WTC11 (cell line): ENCODE data around the gene MADCAM1. TPM values are rescaled to one million over a fixed set of nuclear protein-coding genes. Genes with fewer than 3 reads are reported as not detected.

Source experiments
- ATAC-seq: fragments of 200-7000 bp; cut with Tn5 transposase; 2 replicates; pipeline ENCODE4 v1.10.0; 2021; ENCODE audit warnings: mild to moderate bottlenecking, moderate library complexity
- CTCF ChIA-PET: fragments of 300-600 bp; sonication (Branson Sonifier 250); formaldehyde crosslinking; loops from one replicate; lab custom pipeline; 2021; ENCODE audit warnings: antibody characterized with exemption; lab: Charles Lee
- POLR2A ChIA-PET: fragments of 350-600 bp; sonication (Branson Sonifier 250); formaldehyde crosslinking; loops from one replicate; lab custom pipeline; 2021; ENCODE audit warnings: antibody characterized with exemption; lab: Charles Lee
- DNase-seq: peaks from one replicate; pipeline ENCODE4 v3.0.0; 2021; ENCODE audit warnings: low spot score
- H3K27ac Mint-ChIP-seq: 2 replicates; pipeline ENCODE4 v1.8.0; 2021; ENCODE audit warnings: mixed read lengths
- H3K27me3 Mint-ChIP-seq: 2 replicates; pipeline ENCODE4 v1.8.0; 2021; ENCODE audit warnings: low read depth, mild to moderate bottlenecking, moderate library complexity, mixed read lengths
- H3K36me3 Mint-ChIP-seq: 2 replicates; pipeline ENCODE4 v1.8.0; 2021; ENCODE audit warnings: mixed read lengths
- H3K4me1 Mint-ChIP-seq: 2 replicates; pipeline ENCODE4 v1.8.0; 2022; ENCODE audit warnings: mixed read lengths
- H3K4me3 Mint-ChIP-seq: 2 replicates; pipeline ENCODE4 v1.8.0; 2021; ENCODE audit warnings: mild to moderate bottlenecking, moderate library complexity, mixed read lengths
- H3K9me3 Mint-ChIP-seq: 2 replicates; pipeline ENCODE4 v1.8.0; 2021; ENCODE audit warnings: mixed read lengths
- CREM ChIP-seq: sonication (generic); formaldehyde crosslinking; IDR thresholded peaks from 2 replicates; pipeline ENCODE4 v1.8.1; 2022; ENCODE audit warnings: mild to moderate bottlenecking, missing genetic modification reagents, moderate library complexity
- ELF4 ChIP-seq: sonication (generic); formaldehyde crosslinking; IDR thresholded peaks from 2 replicates; pipeline ENCODE4 v1.8.1; 2022; ENCODE audit warnings: low read depth, mild to moderate bottlenecking, moderate library complexity, missing genetic modification reagents
- GABPB1 ChIP-seq: sonication (generic); formaldehyde crosslinking; IDR thresholded peaks from 2 replicates; pipeline ENCODE4 v1.8.1; 2023; ENCODE audit warnings: mild to moderate bottlenecking, missing genetic modification reagents
- MXD4 ChIP-seq: fragments of 250-450 bp; sonication (Bioruptor Pico); IDR thresholded peaks from 2 replicates; pipeline ENCODE4 v1.8.0; 2021; ENCODE audit warnings: mild to moderate bottlenecking, moderate library complexity, borderline replicate concordance
- NFATC4 ChIP-seq: fragments of 250-450 bp; sonication (Bioruptor Pico); IDR thresholded peaks from 2 replicates; pipeline ENCODE4 v1.9.0; 2021; ENCODE audit warnings: mild to moderate bottlenecking
- RELA ChIP-seq: sonication (generic); formaldehyde crosslinking; IDR thresholded peaks from 2 replicates; pipeline ENCODE4 v1.8.1; 2022; ENCODE audit warnings: missing genetic modification reagents, mild to moderate bottlenecking, borderline replicate concordance
- TCF7 ChIP-seq: sonication (generic); formaldehyde crosslinking; IDR thresholded peaks from 2 replicates; pipeline ENCODE4 v1.8.0; 2022; ENCODE audit warnings: mild to moderate bottlenecking, low read depth, missing genetic modification reagents, moderate library complexity
- ZNF671 ChIP-seq: fragments of 250-450 bp; sonication (Bioruptor Pico); IDR thresholded peaks from 2 replicates; pipeline ENCODE4 v1.8.0; 2021; ENCODE audit warnings: mild to moderate bottlenecking
- total RNA-seq: library from RNA; stranded (reverse); gene quantifications from 3 replicates; pipeline ENCODE4 v1.2.3, GENCODE V29; 2021
- TF ChIP-seq, protein P1 (sequence below): fragments of 250-450 bp; sonication (Bioruptor Pico); conservative IDR thresholded peaks from 2 replicates; pipeline ENCODE4 v1.9.0; 2021; ENCODE audit warnings: mild to moderate bottlenecking
- TF ChIP-seq, protein P2 (sequence below): sonication (generic); formaldehyde crosslinking; IDR thresholded peaks from 2 replicates; pipeline ENCODE4 v1.8.0; 2022; ENCODE audit warnings: mild to moderate bottlenecking, missing genetic modification reagents
- TF ChIP-seq, protein P3 (sequence below): sonication (generic); formaldehyde crosslinking; IDR thresholded peaks from 2 replicates; pipeline ENCODE4 v1.8.1; 2023; ENCODE audit warnings: mild to moderate bottlenecking, missing genetic modification reagents
- TF ChIP-seq, protein P4 (sequence below): fragments of 250-450 bp; sonication (Bioruptor Pico); IDR thresholded peaks from 2 replicates; pipeline ENCODE4 v2.1.2; 2022; ENCODE audit warnings: mild to moderate bottlenecking, moderate library complexity
- TF ChIP-seq, protein P5 (sequence below): sonication (generic); formaldehyde crosslinking; IDR thresholded peaks from 2 replicates; pipeline ENCODE4 v1.8.1; 2023; ENCODE audit warnings: mild to moderate bottlenecking, missing genetic modification reagents
- TF ChIP-seq, protein P6 (sequence below): sonication (generic); formaldehyde crosslinking; IDR thresholded peaks from 2 replicates; pipeline ENCODE4 v1.8.0; 2022; ENCODE audit warnings: missing genetic modification reagents
- TF ChIP-seq, protein P7 (sequence below): sonication (generic); formaldehyde crosslinking; IDR thresholded peaks from 2 replicates; pipeline ENCODE4 v1.8.1; 2022; ENCODE audit warnings: mild to moderate bottlenecking, moderate library complexity, missing genetic modification reagents

The MADCAM1 gene
- total RNA-seq, 1 experiment from 2014 or later, result 4.7 TPM

DNA sequence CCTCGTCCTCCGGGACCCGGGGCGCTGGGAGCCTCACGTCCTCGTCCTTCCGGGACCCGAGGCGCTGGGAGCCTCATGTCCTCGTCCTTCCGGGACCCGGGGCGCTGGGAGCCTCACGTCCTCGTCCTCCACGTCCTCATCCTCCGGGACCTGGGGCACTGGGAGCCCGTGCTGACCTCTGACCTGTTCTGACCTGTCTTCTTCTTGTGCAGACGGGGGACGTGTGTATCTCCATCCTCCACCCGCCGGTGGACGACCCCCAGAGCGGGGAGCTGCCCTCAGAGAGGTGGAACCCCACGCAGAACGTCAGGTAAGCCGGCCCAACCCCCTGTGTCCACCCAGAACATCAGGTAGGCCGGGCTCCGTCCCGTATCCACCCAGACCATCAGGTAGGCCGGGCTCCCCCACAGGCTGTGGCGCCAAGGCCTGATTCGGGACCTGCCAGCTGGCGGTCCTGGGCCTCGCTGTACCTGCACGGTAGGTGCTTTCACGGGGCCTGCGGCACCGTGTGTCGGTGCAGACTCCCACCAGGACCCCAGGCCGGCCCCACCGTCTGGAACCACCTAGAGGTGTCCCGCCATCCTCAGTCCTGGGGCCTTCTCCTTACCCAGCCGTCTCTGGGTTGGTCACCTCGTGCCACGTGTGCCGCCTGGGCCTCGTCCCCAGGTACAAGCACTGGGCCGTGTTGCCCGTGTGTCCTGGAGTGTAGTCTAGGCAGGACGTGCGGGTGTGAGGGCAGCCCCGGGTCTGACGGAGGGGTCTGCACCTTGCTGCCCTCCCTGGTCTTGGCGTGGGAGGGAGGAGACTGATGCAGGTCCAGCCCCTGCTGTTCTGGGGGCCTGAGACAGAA lies 40.0 kb downstream of the MADCAM1 start:
- Mint-ChIP-seq H3K4me1 (peaks cover 8% of the 10 kb centered on the region), H3K9me3 (no peaks in the 10 kb centered on the region), H3K4me3 (no peak overlapping the region), H3K27ac (no peak overlapping the region), H3K36me3 (peaks cover 11% of the 10 kb centered on the region), H3K27me3 (no peaks in the 10 kb centered on the region)
- DNase-seq (no peak), ATAC-seq (no peak)
- ChIA-PET CTCF (no interaction called here), POLR2A (no interaction called here)
- TF ChIP-seq, protein P1, sequence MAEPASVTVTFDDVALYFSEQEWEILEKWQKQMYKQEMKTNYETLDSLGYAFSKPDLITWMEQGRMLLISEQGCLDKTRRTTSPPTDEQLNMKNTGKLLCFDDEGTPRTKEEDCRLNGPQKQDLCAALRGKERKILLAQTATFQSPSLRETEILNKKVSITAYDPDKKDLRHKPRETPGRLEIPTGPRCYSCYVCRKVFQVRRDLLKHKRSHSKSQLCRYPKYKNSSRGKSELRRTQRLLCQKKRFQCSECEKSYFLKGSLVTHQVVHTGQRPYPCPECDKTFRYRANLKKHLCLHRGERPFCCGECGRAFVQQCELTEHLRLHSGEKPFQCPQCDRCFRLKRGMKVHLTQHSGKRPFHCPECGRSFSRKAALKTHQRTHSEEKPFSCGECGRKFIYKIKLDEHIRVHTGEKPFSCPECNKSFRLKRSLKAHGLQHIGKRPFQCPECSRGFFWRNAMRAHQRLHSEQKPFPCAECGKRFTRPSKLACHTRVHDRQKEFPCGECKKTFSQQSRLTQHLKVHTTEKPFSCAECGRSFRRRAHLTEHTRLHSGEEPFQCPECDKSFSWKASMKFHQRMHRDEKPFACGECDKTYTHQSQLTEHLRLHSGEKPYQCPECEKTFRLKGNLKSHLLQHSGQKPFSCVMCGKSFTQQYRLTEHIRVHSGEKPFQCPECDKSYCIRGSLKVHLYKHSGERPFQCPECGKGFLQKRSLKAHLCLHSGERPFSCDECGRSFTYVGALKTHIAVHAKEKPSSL (CRISPR knock-in tag), result no peak
- TF ChIP-seq MXD4 (CRISPR knock-in tag), result no peak
- TF ChIP-seq RELA (CRISPR knock-in tag), result no peak
- TF ChIP-seq NFATC4 (CRISPR knock-in tag), result no peak
- TF ChIP-seq, protein P2, sequence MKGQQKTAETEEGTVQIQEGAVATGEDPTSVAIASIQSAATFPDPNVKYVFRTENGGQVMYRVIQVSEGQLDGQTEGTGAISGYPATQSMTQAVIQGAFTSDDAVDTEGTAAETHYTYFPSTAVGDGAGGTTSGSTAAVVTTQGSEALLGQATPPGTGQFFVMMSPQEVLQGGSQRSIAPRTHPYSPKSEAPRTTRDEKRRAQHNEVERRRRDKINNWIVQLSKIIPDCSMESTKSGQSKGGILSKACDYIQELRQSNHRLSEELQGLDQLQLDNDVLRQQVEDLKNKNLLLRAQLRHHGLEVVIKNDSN (CRISPR knock-in tag), result no peak
- TF ChIP-seq, protein P3, sequence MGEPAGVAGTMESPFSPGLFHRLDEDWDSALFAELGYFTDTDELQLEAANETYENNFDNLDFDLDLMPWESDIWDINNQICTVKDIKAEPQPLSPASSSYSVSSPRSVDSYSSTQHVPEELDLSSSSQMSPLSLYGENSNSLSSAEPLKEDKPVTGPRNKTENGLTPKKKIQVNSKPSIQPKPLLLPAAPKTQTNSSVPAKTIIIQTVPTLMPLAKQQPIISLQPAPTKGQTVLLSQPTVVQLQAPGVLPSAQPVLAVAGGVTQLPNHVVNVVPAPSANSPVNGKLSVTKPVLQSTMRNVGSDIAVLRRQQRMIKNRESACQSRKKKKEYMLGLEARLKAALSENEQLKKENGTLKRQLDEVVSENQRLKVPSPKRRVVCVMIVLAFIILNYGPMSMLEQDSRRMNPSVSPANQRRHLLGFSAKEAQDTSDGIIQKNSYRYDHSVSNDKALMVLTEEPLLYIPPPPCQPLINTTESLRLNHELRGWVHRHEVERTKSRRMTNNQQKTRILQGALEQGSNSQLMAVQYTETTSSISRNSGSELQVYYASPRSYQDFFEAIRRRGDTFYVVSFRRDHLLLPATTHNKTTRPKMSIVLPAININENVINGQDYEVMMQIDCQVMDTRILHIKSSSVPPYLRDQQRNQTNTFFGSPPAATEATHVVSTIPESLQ (CRISPR knock-in tag), result no peak
- TF ChIP-seq, protein P4, sequence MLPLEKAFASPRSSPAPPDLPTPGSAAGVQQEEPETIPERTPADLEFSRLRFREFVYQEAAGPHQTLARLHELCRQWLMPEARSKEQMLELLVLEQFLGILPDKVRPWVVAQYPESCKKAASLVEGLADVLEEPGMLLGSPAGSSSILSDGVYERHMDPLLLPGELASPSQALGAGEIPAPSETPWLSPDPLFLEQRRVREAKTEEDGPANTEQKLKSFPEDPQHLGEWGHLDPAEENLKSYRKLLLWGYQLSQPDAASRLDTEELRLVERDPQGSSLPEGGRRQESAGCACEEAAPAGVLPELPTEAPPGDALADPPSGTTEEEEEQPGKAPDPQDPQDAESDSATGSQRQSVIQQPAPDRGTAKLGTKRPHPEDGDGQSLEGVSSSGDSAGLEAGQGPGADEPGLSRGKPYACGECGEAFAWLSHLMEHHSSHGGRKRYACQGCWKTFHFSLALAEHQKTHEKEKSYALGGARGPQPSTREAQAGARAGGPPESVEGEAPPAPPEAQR (CRISPR knock-in tag), result no peak
- TF ChIP-seq, protein P5, sequence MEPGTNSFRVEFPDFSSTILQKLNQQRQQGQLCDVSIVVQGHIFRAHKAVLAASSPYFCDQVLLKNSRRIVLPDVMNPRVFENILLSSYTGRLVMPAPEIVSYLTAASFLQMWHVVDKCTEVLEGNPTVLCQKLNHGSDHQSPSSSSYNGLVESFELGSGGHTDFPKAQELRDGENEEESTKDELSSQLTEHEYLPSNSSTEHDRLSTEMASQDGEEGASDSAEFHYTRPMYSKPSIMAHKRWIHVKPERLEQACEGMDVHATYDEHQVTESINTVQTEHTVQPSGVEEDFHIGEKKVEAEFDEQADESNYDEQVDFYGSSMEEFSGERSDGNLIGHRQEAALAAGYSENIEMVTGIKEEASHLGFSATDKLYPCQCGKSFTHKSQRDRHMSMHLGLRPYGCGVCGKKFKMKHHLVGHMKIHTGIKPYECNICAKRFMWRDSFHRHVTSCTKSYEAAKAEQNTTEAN (CRISPR knock-in tag), result no peak
- TF ChIP-seq, protein P6, sequence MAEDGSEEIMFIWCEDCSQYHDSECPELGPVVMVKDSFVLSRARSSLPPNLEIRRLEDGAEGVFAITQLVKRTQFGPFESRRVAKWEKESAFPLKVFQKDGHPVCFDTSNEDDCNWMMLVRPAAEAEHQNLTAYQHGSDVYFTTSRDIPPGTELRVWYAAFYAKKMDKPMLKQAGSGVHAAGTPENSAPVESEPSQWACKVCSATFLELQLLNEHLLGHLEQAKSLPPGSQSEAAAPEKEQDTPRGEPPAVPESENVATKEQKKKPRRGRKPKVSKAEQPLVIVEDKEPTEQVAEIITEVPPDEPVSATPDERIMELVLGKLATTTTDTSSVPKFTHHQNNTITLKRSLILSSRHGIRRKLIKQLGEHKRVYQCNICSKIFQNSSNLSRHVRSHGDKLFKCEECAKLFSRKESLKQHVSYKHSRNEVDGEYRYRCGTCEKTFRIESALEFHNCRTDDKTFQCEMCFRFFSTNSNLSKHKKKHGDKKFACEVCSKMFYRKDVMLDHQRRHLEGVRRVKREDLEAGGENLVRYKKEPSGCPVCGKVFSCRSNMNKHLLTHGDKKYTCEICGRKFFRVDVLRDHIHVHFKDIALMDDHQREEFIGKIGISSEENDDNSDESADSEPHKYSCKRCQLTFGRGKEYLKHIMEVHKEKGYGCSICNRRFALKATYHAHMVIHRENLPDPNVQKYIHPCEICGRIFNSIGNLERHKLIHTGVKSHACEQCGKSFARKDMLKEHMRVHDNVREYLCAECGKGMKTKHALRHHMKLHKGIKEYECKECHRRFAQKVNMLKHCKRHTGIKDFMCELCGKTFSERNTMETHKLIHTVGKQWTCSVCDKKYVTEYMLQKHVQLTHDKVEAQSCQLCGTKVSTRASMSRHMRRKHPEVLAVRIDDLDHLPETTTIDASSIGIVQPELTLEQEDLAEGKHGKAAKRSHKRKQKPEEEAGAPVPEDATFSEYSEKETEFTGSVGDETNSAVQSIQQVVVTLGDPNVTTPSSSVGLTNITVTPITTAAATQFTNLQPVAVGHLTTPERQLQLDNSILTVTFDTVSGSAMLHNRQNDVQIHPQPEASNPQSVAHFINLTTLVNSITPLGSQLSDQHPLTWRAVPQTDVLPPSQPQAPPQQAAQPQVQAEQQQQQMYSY (CRISPR knock-in tag), result no peak
- TF ChIP-seq GABPB1 (CRISPR knock-in tag), result no peak
- TF ChIP-seq ZNF671 (CRISPR knock-in tag), result no peak
- TF ChIP-seq, protein P7, sequence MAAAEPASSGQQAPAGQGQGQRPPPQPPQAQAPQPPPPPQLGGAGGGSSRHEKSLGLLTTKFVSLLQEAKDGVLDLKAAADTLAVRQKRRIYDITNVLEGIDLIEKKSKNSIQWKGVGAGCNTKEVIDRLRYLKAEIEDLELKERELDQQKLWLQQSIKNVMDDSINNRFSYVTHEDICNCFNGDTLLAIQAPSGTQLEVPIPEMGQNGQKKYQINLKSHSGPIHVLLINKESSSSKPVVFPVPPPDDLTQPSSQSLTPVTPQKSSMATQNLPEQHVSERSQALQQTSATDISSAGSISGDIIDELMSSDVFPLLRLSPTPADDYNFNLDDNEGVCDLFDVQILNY (CRISPR knock-in tag), result no peak
- no peak for TF ChIP-seq CREM (CRISPR knock-in tag)
- TF ChIP-seq ELF4 (CRISPR knock-in tag), result no peak
- TF ChIP-seq TCF7 (CRISPR knock-in tag), result no peak
